H9 (cell line): ENCODE results near the gene KCNJ12. TPM values are rescaled to one million over a fixed set of nuclear protein-coding genes. Genes with fewer than 3 reads are reported as not detected.
"Not testable (repeated sequence)": the region's sequence is repeated elsewhere in the genome, so short reads cannot be mapped to it uniquely, and the experiment has no call there.

ENCODE experiments used
- DNase-seq: peaks from one replicate; pipeline ENCODE4 v3.0.0-alpha.2; 2017
- H2AFZ ChIP-seq: one replicate; pipeline ENCODE4 v1.6.1; 2013; ENCODE audit warnings: mild to moderate bottlenecking, low read length, control low read depth, moderate library complexity
- H2AK5ac ChIP-seq: 2 replicates; pipeline ENCODE4 v1.6.1; 2013; ENCODE audit warnings: low read length, control low read depth, mixed read lengths; ENCODE audit not compliant: insufficient read length
- H2BK120ac ChIP-seq: one replicate; pipeline ENCODE4 v1.6.1; 2013; ENCODE audit warnings: low read depth, mild to moderate bottlenecking, low read length, control low read depth, inconsistent platforms; ENCODE audit not compliant: poor library complexity, severe bottlenecking
- H2BK12ac ChIP-seq: 2 replicates; pipeline ENCODE4 v1.6.1; 2013; ENCODE audit warnings: low read length, control low read depth, mixed read lengths, low read depth; ENCODE audit not compliant: insufficient read length
- H2BK15ac ChIP-seq: 2 replicates; pipeline ENCODE4 v1.6.1; 2013; ENCODE audit warnings: low read depth, low read length, control low read depth
- H2BK20ac ChIP-seq: one replicate; pipeline ENCODE4 v1.6.1; 2013; ENCODE audit warnings: low read depth, mild to moderate bottlenecking, low read length, control low read depth, inconsistent platforms; ENCODE audit not compliant: poor library complexity, severe bottlenecking
- H2BK5ac ChIP-seq: 2 replicates; pipeline ENCODE4 v1.6.1; 2013; ENCODE audit warnings: low read length, control low read depth, mixed read lengths; ENCODE audit not compliant: insufficient read length
- H3K14ac ChIP-seq: 2 replicates; pipeline ENCODE4 v1.6.1; 2013; ENCODE audit warnings: low read length, control low read depth; ENCODE audit not compliant: insufficient read depth
- H3K18ac ChIP-seq: 2 replicates; pipeline ENCODE4 v1.6.1; 2013; ENCODE audit warnings: low read depth, mild to moderate bottlenecking, mixed read lengths, low read length, control low read depth; ENCODE audit not compliant: insufficient read length
- H3K23ac ChIP-seq: 2 replicates; pipeline ENCODE4 v1.6.1; 2013; ENCODE audit warnings: low read length, control low read depth, mixed read lengths, low read depth; ENCODE audit not compliant: insufficient read length
- H3K23me2 ChIP-seq: 2 replicates; pipeline ENCODE4 v1.6.1; 2013; ENCODE audit warnings: low read depth, mild to moderate bottlenecking, mixed read lengths, low read length, control low read depth; ENCODE audit not compliant: insufficient read length, poor library complexity, severe bottlenecking
- H3K27ac ChIP-seq: 2 replicates; pipeline ENCODE4 v1.5.1; 2013; ENCODE audit warnings: low read length, control low read depth, mixed read lengths, low read depth; ENCODE audit not compliant: insufficient read length
- H3K27me3 ChIP-seq: 2 replicates; pipeline ENCODE4 v1.6.1; 2013; ENCODE audit warnings: low read length, control low read depth, inconsistent platforms; ENCODE audit not compliant: insufficient read depth
- H3K4ac ChIP-seq: 2 replicates; pipeline ENCODE4 v1.6.1; 2013; ENCODE audit warnings: low read depth, mild to moderate bottlenecking, control low read depth, inconsistent platforms, low read length, moderate library complexity
- H3K4me1 ChIP-seq: 2 replicates; pipeline ENCODE4 v1.6.1; 2013; ENCODE audit warnings: low read length, control low read depth, inconsistent platforms; ENCODE audit not compliant: insufficient read depth
- H3K4me2 ChIP-seq: 2 replicates; pipeline ENCODE4 v1.6.1; 2013; ENCODE audit warnings: low read length, control low read depth, mixed read lengths; ENCODE audit not compliant: insufficient read length, insufficient read depth
- H3K56ac ChIP-seq: 2 replicates; pipeline ENCODE4 v1.6.1; 2013; ENCODE audit warnings: low read depth, mild to moderate bottlenecking, mixed read lengths, low read length, control low read depth; ENCODE audit not compliant: insufficient read length
- H3K79me1 ChIP-seq: 2 replicates; pipeline ENCODE4 v1.6.1; 2013; ENCODE audit warnings: low read depth, mild to moderate bottlenecking, moderate library complexity, low read length, control low read depth, inconsistent platforms; ENCODE audit not compliant: insufficient read depth, poor library complexity, severe bottlenecking
- H3K79me2 ChIP-seq: 2 replicates; pipeline ENCODE4 v1.6.1; 2013; ENCODE audit warnings: low read length, control low read depth, inconsistent platforms; ENCODE audit not compliant: insufficient read depth
- H3K9ac ChIP-seq: 2 replicates; pipeline ENCODE4 v1.6.1; 2013; ENCODE audit warnings: low read length, control low read depth, mixed read lengths; ENCODE audit not compliant: insufficient read length; ENCODE audit errors: extremely low read depth
- H3K9me3 ChIP-seq: one replicate; pipeline ENCODE4 v1.6.1; 2013; ENCODE audit warnings: low read depth, low read length, inconsistent platforms; ENCODE audit not compliant: control insufficient read depth
- H3T11ph ChIP-seq: one replicate; pipeline ENCODE4 v1.6.1; 2013; ENCODE audit warnings: mild to moderate bottlenecking, low read length, control low read depth, inconsistent platforms
- H4K20me1 ChIP-seq: one replicate; pipeline ENCODE4 v1.6.1; 2013; ENCODE audit not compliant: control insufficient read depth, insufficient read length, insufficient read depth
- H4K5ac ChIP-seq: 2 replicates; pipeline ENCODE4 v1.6.1; 2013; ENCODE audit warnings: low read depth, mild to moderate bottlenecking, mixed read lengths, low read length, control low read depth; ENCODE audit not compliant: insufficient read length
- H4K8ac ChIP-seq: replicated peaks from 2 replicates; pipeline ENCODE4 v1.6.1; 2013; ENCODE audit warnings: low read length, control low read depth, mixed read lengths, low read depth; ENCODE audit not compliant: insufficient read length
- H4K91ac ChIP-seq: 2 replicates; pipeline ENCODE4 v1.6.1; 2013; ENCODE audit warnings: low read depth, mild to moderate bottlenecking, moderate library complexity, mixed read lengths, low read length, control low read depth; ENCODE audit not compliant: insufficient read length
- H3K27ac Mint-ChIP-seq, 3 experiments: 2 replicates in 2 of 3; 3 replicates in 1 of 3; pipeline ENCODE4 v1.8.0; 2020 to 2021; ENCODE audit warnings: mixed read lengths in 3 of 3, mild to moderate bottlenecking in 1 of 3, moderate library complexity in 1 of 3
- H3K27me3 Mint-ChIP-seq: 2 replicates; pipeline ENCODE4 v1.8.0; 2021; ENCODE audit warnings: low read depth, mild to moderate bottlenecking, moderate library complexity, mixed read lengths
- H3K36me3 Mint-ChIP-seq, 3 experiments: 2 replicates in 2 of 3; 3 replicates in 1 of 3; pipeline ENCODE4 v1.8.0; 2020 to 2021; ENCODE audit warnings: low read depth in 3 of 3, mixed read lengths in 3 of 3; ENCODE audit not compliant: insufficient read depth in 1 of 3
- H3K4me1 Mint-ChIP-seq, 2 experiments: 2 replicates each; pipeline ENCODE4 v1.8.0; 2020; ENCODE audit warnings: mixed read lengths in 2 of 2
- H3K4me3 Mint-ChIP-seq, 2 experiments: 2 replicates in 1 of 2; 3 replicates in 1 of 2; pipeline ENCODE4 v1.8.0; 2020 to 2021; ENCODE audit warnings: mild to moderate bottlenecking in 2 of 2, mixed read lengths in 2 of 2, moderate library complexity in 1 of 2
- H3K9me3 Mint-ChIP-seq, 2 experiments: 2 replicates in 1 of 2; 3 replicates in 1 of 2; pipeline ENCODE4 v1.8.0; 2020; ENCODE audit warnings: mild to moderate bottlenecking in 2 of 2, mixed read lengths in 2 of 2, moderate library complexity in 1 of 2
- WGBS: extraction: QIAGEN DNeasy Blood & Tissue Kit; methylation state at CpG from one replicate; pipeline ENCODE4 v1.1.7; 2013; ENCODE audit warnings: missing lambda C conversion rate, low lambda C conversion rate, mixed read lengths; ENCODE audit not compliant: insufficient read length; ENCODE audit errors: extremely low coverage; 5-methylcytosine and 5-hydroxymethylcytosine counted together
- total RNA-seq: library from RNA; stranded (reverse); gene quantifications from 2 replicates; pipeline ENCODE4 v1.2.1, GENCODE V29; 2021
- TF ChIP-seq, protein P1 (sequence below): fragments of 200-600 bp; sonication (generic); conservative IDR thresholded peaks from 3 replicates; pipeline ENCODE4 v1.8.0; 2021; ENCODE audit warnings: antibody characterized with exemption, mild to moderate bottlenecking

KCNJ12 gene
- total RNA-seq, 1 experiment from 2014 or later: 0.39 TPM

DNA sequence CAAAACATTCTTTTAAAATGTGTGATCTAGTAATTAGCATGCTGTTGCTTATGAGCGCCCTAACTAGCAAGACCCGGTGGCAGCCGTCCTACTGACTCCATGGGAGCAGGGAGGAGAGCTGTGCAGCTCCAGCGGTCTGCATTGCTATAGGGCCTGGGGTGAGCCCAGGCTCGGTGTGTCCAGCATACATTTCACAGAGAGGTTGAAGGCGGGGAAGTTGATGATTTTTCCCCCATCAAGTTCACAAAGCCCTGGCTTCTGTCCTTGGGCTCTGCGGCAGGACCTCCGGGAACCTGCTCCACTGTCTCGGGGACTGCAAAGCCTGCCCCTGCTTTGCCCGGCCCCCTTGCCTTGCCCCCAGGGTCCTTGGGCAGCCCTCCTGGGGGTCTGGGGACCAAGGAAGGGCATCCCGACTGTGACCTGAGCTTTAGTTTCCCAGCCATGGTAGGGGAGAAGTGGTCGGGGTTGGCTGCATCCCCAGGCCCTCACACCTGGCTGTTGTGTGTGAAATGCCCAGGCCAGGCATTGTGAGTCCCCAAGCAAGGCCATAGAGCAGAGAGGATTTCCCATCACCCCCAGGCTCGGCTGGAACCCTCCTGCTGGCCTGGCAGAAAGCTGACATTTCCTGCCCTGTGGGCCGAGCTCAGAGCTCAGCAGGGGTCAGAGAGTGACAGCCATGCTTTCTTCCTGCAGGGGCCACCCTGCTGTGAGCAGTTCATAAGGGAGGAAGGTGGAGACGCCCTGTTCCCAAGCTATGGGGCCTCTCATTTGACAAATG lies 24.8 kb downstream of the KCNJ12 start:
- Histone ChIP-seq H3K4ac (no peak overlapping the region), H3T11ph (no peak overlapping the region), H3K4me2 (no peak overlapping the region), H2BK120ac (no peak overlapping the region), H2BK12ac (no peak overlapping the region), H4K5ac (no peak overlapping the region), H3K56ac (no peak overlapping the region), H2BK5ac (no peak overlapping the region), H3K9me3 (no peaks in the 10 kb centered on the region), H4K91ac (no peak overlapping the region), H2BK15ac (no peak overlapping the region), H2BK20ac (no peak overlapping the region), H3K79me2 (no peaks in the 10 kb centered on the region), H4K8ac (no peak overlapping the region), H3K9ac (no peak overlapping the region), H3K4me1 (no peaks in the 10 kb centered on the region), H3K18ac (no peak overlapping the region), H3K27ac (no peak overlapping the region), H3K79me1 (no peaks in the 10 kb centered on the region), H3K23me2 (no peaks in the 10 kb centered on the region), H3K14ac (no peak overlapping the region), H4K20me1 (no peaks in the 10 kb centered on the region), H2AFZ (no peak overlapping the region), H3K27me3 (no peaks in the 10 kb centered on the region), H2AK5ac (no peak overlapping the region), H3K23ac (no peak overlapping the region)
- peaks cover 14 to 21% of the 10 kb centered on the region in 2 experiments for H3K4me1 Mint-ChIP-seq
- H3K36me3 Mint-ChIP-seq: no peaks in the 10 kb centered on the region; a peak in 1 of 7 replicates
- no peak for DNase-seq
- H3K27me3 Mint-ChIP-seq: peaks cover 9% of the 10 kb centered on the region
- WGBS: no CpG with 5 or more reads among the region's 15 CpGs
- H3K4me3 Mint-ChIP-seq: no peak overlapping the region
- TF ChIP-seq, protein P1, sequence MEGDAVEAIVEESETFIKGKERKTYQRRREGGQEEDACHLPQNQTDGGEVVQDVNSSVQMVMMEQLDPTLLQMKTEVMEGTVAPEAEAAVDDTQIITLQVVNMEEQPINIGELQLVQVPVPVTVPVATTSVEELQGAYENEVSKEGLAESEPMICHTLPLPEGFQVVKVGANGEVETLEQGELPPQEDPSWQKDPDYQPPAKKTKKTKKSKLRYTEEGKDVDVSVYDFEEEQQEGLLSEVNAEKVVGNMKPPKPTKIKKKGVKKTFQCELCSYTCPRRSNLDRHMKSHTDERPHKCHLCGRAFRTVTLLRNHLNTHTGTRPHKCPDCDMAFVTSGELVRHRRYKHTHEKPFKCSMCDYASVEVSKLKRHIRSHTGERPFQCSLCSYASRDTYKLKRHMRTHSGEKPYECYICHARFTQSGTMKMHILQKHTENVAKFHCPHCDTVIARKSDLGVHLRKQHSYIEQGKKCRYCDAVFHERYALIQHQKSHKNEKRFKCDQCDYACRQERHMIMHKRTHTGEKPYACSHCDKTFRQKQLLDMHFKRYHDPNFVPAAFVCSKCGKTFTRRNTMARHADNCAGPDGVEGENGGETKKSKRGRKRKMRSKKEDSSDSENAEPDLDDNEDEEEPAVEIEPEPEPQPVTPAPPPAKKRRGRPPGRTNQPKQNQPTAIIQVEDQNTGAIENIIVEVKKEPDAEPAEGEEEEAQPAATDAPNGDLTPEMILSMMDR: no peak
- H3K27ac Mint-ChIP-seq: peak overlapping the region in 1 of 3 experiments; percentile 44; a peak in 1 of 7 replicates
- peaks cover 11 to 13% of the 10 kb centered on the region in 2 experiments for H3K9me3 Mint-ChIP-seq

DNA sequence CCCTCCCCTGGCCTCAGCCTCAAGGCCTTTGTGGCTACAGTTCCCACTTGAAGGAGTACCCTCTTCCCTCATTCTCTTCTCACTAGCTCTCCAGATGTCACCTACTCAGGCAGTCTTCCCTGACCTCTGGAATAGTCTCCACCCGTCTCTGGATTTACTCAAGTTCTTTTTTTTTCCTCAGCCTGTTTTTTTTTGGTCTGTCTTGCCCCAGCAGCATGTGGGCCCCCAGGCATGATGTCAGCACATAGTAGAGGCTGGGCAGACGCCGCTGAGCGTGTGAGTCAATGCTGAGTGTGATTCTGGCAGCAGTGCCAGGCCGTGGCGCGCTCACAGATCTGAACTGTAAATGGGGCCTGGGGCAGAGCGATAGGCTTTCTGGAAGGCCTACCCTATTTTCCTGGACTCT lies 26.0 kb downstream of the KCNJ12 start:
- H3K4me2 ChIP-seq, H4K5ac ChIP-seq, H3K79me2 ChIP-seq, H3K36me3 Mint-ChIP-seq, H3K23me2 ChIP-seq, H3K56ac ChIP-seq, H3K9me3 ChIP-seq, H3K4me1 ChIP-seq, H2BK20ac ChIP-seq, H4K8ac ChIP-seq, H2BK15ac ChIP-seq, H3K27me3 ChIP-seq, H2AK5ac ChIP-seq, H3K18ac ChIP-seq, H3K27ac ChIP-seq, H2AFZ ChIP-seq, H3K79me1 ChIP-seq, H3K9ac ChIP-seq, H4K20me1 ChIP-seq, H2BK5ac ChIP-seq, H4K91ac ChIP-seq, H3K27me3 Mint-ChIP-seq, H2BK120ac ChIP-seq, H2BK12ac ChIP-seq, H3K4ac ChIP-seq, DNase-seq, H3K4me3 Mint-ChIP-seq, H3T11ph ChIP-seq, H3K23ac ChIP-seq: not testable (repeated sequence)
- Mint-ChIP-seq H3K4me1 (peaks cover 14 to 21% of the 10 kb centered on the region in 2 experiments), H3K27ac (peak overlapping the region in 1 of 3 experiments; percentile 28; a peak in 1 of 7 replicates), H3K9me3 (peaks cover 16% of the 10 kb centered on the region in 2 experiments)
- H3K14ac ChIP-seq: 0 out of 2 replicates have a peak overlapping the region, but pooled peaks have one; percentile 62
- WGBS: no CpG with 5 or more reads among the region's 8 CpGs
